ENCODE results near the gene RNF19B.

The RNF19B gene

DNA sequence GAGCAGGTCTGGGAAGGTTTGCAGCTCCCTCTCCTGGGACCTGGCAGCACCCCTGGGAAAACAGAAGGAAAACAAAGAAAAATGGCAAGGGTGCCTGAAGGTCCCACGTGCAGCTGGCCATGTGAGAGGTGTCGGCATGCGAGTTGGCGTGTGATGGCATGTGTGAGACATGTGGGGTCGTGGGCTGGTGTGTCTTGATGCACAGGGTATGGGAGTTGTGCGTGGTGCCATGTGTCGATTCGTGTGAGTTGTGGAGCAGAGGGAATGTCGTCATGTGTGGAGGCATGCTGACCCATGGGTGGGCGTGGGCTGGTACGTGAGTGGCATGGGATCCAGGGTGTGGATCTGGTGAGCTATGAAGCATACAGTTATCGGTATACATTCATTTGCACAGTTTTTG is 77.0 kb downstream of the RNF19B start:
- DNase-seq, result no peak

DNA sequence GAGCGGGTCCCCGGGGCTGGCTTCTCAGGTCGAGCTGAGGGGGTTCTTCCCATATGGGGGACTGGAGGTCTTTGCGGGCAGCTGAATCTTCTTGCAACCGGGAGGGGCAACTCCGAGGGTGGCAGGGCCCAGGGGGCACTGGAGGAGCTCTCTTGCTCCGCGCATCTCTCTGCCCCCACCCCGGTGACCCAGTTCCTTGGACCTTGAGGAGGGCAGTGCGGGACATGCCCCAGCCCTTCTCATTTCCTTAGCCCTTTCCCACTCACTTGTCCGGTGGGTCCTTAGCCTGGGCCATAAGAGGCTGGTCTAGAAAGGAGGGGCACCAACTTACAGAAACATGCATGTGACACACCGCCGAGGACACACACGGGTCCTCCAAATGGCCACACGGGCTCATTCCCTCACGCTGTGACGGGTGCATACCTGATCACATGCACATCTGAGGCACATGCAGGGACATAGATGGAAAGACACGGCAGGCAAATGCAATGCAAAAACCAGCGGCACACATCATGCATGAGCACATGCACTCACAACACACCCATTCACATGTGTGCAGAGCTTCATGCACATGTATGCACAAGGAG is 77.7 kb downstream of the RNF19B start:
- DNase-seq, result no peak
